Endodermal cell (in vitro differentiated cells): ENCODE results near the gene CACNA2D4. TPM values are rescaled to one million over a fixed set of nuclear protein-coding genes. Genes with fewer than 3 reads are reported as not detected.

Experiments used
- DNase-seq: peaks from one replicate; pipeline ENCODE4 v3.0.0-alpha.2; 2017
- H3K27ac ChIP-seq: 2 replicates; pipeline ENCODE4 v1.5.1; 2013; ENCODE audit warnings: mild to moderate bottlenecking, low read depth, low read length, moderate library complexity
- H3K27me3 ChIP-seq: 2 replicates; pipeline ENCODE4 v1.6.1; 2013; ENCODE audit warnings: mild to moderate bottlenecking, low read length, moderate library complexity; ENCODE audit not compliant: insufficient read depth, control insufficient read depth, poor library complexity, severe bottlenecking
- H3K36me3 ChIP-seq: 2 replicates; pipeline ENCODE4 v1.7.0; 2013; ENCODE audit warnings: mild to moderate bottlenecking, low read length, moderate library complexity; ENCODE audit not compliant: control insufficient read depth, insufficient read depth
- H3K4me1 ChIP-seq: one replicate; pipeline ENCODE4 v1.7.0; 2013; ENCODE audit warnings: low read length; ENCODE audit not compliant: control insufficient read depth, insufficient read depth
- H3K4me3 ChIP-seq: 2 replicates; pipeline ENCODE4 v1.5.1; 2013; ENCODE audit warnings: mild to moderate bottlenecking, low read length, moderate library complexity
- H3K9ac ChIP-seq: 2 replicates; pipeline ENCODE4 v1.6.1; 2013; ENCODE audit warnings: mild to moderate bottlenecking, low read length, moderate library complexity; ENCODE audit not compliant: poor library complexity, severe bottlenecking; ENCODE audit errors: extremely low read depth
- H3K9me3 ChIP-seq: 2 replicates; pipeline ENCODE4 v1.6.1; 2013; ENCODE audit warnings: mild to moderate bottlenecking, low read length, moderate library complexity; ENCODE audit not compliant: control insufficient read depth
- H3K27ac Mint-ChIP-seq: 2 replicates; pipeline ENCODE4 v1.8.0; 2020; ENCODE audit warnings: mixed read lengths
- H3K27me3 Mint-ChIP-seq: 2 replicates; pipeline ENCODE4 v1.8.0; 2021; ENCODE audit warnings: mild to moderate bottlenecking, mixed read lengths; ENCODE audit not compliant: insufficient read depth
- H3K36me3 Mint-ChIP-seq: 2 replicates; pipeline ENCODE4 v1.8.0; 2020; ENCODE audit warnings: low read depth, mixed read lengths
- H3K4me1 Mint-ChIP-seq: 2 replicates; pipeline ENCODE4 v1.8.0; 2020; ENCODE audit warnings: mixed read lengths
- H3K4me3 Mint-ChIP-seq: 2 replicates; pipeline ENCODE4 v1.8.0; 2020; ENCODE audit warnings: mild to moderate bottlenecking, moderate library complexity, mixed read lengths
- H3K9me3 Mint-ChIP-seq: 2 replicates; pipeline ENCODE4 v1.8.0; 2020; ENCODE audit warnings: mild to moderate bottlenecking, mixed read lengths
- WGBS, 2 experiments: methylation state at CpG; one replicate each; pipeline versions ENCODE4 v1.1.5 to v1.1.7; 2013; ENCODE audit warnings: missing lambda C conversion rate in 2 of 2, mixed read lengths in 1 of 2; ENCODE audit not compliant: insufficient coverage in 1 of 2, insufficient read length in 1 of 2; 5-methylcytosine and 5-hydroxymethylcytosine counted together
- total RNA-seq, 2 donors: library from RNA; stranded (reverse); fragmentation: NEBNext Ultra II Directional in 1 of 2; extraction: Animal tissue kit (Norgen Biotek cat#: 25700) in 1 of 2; gene quantifications; 2 replicates in 1 of 2; 3 replicates in 1 of 2; pipeline ENCODE4 v1.2.1, GENCODE V29; 2021
- TF ChIP-seq, protein P1 (sequence below): fragments of 200-600 bp; sonication (generic); conservative IDR thresholded peaks from 2 replicates; pipeline ENCODE4 v1.5.0; 2021; ENCODE audit warnings: antibody characterized with exemption, mild to moderate bottlenecking

Gene CACNA2D4
- total RNA-seq, 2 donors from 2014 or later = 4.3 to 5.7 TPM

DNA sequence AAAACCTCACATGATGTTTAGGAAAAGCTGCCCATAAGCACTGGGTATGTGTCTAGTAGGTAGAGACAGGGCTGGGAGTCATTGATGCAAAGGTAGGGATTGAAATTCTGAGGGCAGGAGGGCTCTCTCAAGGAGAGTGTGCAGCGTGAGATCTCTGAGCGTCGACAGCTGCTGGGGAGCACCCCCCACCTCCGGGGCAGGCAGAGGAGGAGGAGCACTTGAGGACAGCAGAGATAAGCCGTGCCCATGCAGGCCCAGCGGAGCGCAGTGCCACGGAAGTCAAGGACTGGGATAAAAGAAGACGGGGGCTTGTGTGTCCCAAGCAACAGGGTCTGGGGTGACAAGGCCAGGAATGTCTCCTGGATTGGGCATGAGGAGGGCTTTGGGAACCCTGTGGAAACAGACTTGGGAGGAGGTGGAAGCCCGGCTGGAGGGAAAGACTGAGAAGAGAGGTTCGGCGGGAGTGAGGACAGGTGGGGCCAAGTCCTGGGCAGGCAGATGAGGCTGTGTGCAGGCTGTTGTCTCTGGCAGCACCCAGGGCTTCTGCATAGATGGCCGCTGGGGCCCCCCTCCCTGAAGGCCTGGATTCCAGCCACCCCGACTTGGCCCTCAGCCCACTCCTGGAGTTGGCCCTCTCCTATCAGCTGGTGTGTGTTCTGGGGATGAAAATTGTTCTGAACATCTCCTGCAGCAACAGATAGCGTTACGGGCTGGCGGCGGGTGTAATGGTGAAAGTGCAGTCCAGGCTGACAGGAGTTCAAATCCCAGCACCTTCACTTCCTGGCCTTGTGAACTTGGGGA lies 1.9 kb downstream of the CACNA2D4 start:
- Mint-ChIP-seq H3K27ac (no peak overlapping the region), H3K4me1 (peaks cover 56% of the 10 kb centered on the region), H3K9me3 (no peaks in the 10 kb centered on the region), H3K4me3 (no peak overlapping the region), H3K36me3 (no peaks in the 10 kb centered on the region), H3K27me3 (no peaks in the 10 kb centered on the region)
- no peaks in the 10 kb centered on the region for H3K27me3 ChIP-seq
- no peak overlapping the region for H3K9ac ChIP-seq
- peak; percentile 40 for DNase-seq
- 91 to 98% methylated on average over 15 to 18 of the region's 18 CpGs for WGBS, 2 experiments
- no peaks in the 10 kb centered on the region for H3K9me3 ChIP-seq
- H3K4me3 ChIP-seq = no peak overlapping the region
- H3K27ac ChIP-seq = no peak overlapping the region
- TF ChIP-seq, protein P1, sequence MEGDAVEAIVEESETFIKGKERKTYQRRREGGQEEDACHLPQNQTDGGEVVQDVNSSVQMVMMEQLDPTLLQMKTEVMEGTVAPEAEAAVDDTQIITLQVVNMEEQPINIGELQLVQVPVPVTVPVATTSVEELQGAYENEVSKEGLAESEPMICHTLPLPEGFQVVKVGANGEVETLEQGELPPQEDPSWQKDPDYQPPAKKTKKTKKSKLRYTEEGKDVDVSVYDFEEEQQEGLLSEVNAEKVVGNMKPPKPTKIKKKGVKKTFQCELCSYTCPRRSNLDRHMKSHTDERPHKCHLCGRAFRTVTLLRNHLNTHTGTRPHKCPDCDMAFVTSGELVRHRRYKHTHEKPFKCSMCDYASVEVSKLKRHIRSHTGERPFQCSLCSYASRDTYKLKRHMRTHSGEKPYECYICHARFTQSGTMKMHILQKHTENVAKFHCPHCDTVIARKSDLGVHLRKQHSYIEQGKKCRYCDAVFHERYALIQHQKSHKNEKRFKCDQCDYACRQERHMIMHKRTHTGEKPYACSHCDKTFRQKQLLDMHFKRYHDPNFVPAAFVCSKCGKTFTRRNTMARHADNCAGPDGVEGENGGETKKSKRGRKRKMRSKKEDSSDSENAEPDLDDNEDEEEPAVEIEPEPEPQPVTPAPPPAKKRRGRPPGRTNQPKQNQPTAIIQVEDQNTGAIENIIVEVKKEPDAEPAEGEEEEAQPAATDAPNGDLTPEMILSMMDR = no peak
- H3K4me1 ChIP-seq = peaks cover 9% of the 10 kb centered on the region
- no peaks in the 10 kb centered on the region for H3K36me3 ChIP-seq

DNA sequence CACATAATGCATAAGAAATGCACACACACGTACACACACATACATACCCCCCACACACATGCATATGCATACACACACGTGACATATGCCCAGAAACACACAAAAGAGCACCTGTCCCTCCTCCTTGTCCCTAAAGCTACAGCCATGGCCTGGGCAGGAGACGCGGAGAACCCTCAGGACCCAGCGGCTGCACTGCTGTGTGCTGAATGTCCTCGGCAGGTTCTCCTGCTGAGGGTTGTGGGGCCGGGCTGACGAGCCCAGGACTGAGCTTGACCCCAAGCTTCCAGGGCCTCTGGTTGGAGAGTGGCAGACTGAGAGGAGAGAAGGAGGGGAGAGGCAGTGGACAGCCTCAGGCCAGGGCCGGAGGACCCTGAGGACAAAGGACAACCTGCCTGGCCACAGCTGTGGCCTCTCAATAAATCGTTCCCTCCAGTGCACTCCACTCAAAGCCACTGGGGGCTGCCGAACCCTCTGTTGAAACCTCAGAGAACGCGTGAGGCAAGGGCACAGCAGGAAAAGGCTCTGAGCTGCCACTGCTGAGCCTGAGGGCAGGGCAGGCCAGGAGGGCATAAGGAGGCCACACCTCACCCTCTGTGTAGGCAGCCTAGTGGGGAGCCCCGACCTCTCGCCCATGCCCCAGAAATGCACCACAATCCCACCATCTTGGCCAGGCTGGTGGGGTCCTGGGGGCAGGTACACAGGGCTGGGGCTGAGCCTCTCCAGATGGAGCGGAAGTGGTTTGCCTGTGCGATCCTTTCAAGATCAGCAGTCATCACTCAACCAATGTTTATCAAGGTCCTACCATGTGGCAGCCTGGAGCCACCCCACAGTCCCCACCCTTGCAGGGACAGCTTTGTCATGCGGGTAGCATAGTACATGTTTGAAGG lies 3.1 kb downstream of the CACNA2D4 start:
- H3K4me1 ChIP-seq = peaks cover 9% of the 10 kb centered on the region
- Mint-ChIP-seq H3K4me3 (no peak overlapping the region), H3K27ac (peak overlapping the region; percentile 27), H3K9me3 (no peaks in the 10 kb centered on the region), H3K4me1 (peaks cover 61% of the 10 kb centered on the region), H3K36me3 (no peaks in the 10 kb centered on the region), H3K27me3 (no peaks in the 10 kb centered on the region)
- TF ChIP-seq, protein P1 = peak; percentile 40
- WGBS, 2 experiments = 79 to 87% methylated on average over 12 to 18 of the region's 18 CpGs
- H3K4me3 ChIP-seq = no peak overlapping the region
- no peaks in the 10 kb centered on the region for H3K9me3 ChIP-seq
- DNase-seq = peak; percentile 51
- H3K27ac ChIP-seq = peak overlapping the region; percentile 38
- H3K27me3 ChIP-seq = no peaks in the 10 kb centered on the region
- H3K36me3 ChIP-seq = no peaks in the 10 kb centered on the region
- H3K9ac ChIP-seq = no peak overlapping the region

DNA sequence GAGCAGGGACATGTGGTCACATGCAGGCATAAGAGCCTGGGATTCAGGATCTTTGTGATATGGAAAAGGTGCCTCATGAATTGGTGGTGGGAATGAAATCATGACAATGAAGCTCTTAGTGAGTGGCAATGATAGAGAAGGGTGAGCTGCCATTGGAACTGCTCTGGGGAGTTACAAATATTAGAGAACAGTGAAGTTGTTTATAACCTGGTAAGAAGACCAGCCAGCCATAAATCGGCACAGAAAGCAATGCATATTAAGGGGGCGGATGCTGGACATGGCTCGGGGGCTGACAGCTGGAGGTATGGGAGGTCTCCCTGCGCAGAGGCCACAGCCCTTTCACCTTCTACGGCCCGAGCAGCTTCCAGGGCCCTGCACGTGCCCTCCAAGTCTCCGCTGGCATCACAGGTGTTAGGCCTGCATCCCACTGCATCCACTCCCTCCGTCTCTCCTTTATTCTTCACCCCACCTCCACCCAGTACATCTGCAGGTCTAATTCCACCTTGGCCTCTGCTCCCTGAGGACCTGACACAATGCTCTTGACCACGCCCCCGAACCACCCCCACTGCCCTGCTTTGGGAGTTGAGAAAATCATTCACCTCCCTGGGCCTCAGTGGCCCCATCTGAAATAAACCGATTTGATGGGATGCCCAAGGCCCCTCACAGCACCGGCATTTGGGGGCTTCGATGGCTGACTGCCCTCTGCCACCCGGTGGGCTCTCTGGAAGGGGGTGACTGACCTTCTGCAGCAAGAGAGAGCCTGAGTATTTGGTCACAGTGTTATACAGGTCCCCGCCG lies 4.1 kb downstream of the CACNA2D4 start:
- Mint-ChIP-seq H3K27ac (no peak overlapping the region), H3K4me3 (no peak overlapping the region), H3K9me3 (no peaks in the 10 kb centered on the region), H3K4me1 (peaks cover 60% of the 10 kb centered on the region), H3K36me3 (no peaks in the 10 kb centered on the region), H3K27me3 (no peaks in the 10 kb centered on the region)
- DNase-seq = peak; percentile 33
- Histone ChIP-seq H3K27me3 (no peaks in the 10 kb centered on the region), H3K4me3 (no peak overlapping the region), H3K4me1 (peaks cover 9% of the 10 kb centered on the region), H3K27ac (no peak overlapping the region), H3K36me3 (no peaks in the 10 kb centered on the region), H3K9me3 (no peaks in the 10 kb centered on the region), H3K9ac (no peak overlapping the region)
- 93 to 94% methylated on average over 11 to 16 of the region's 17 CpGs for WGBS, 2 experiments
- TF ChIP-seq, protein P1 = peak; percentile 1
